ENCODE data around the gene PSMD7.
"Not testable (repeated sequence)": the region's sequence is repeated elsewhere in the genome, so short reads cannot be mapped to it uniquely, and the experiment has no call there.

Gene PSMD7

GRCh38 chr16:74320707-74321106 lies 24.1 kb downstream of the PSMD7 start:
- H3K27me3 ChIP-seq (ENCODE audit: low read length) = no peaks in the 10 kb centered on the region
- no peaks in the 10 kb centered on the region for H4K20me1 ChIP-seq (ENCODE audit: low read depth, low read length)

GRCh38 chr16:74321356-74321755 lies 24.7 kb downstream of the PSMD7 start:
- H3K27me3 ChIP-seq (ENCODE audit: low read length) = no peaks in the 10 kb centered on the region
- no peak overlapping the region for H3K9ac ChIP-seq (ENCODE audit: low read length)
- no peaks in the 10 kb centered on the region for H3K36me3 ChIP-seq (ENCODE audit: low read length)
- H4K20me1 ChIP-seq (ENCODE audit: low read depth, low read length) = no peaks in the 10 kb centered on the region
- no peaks in the 10 kb centered on the region for H3K79me2 ChIP-seq (ENCODE audit: insufficient read depth, low read length)
- no peaks in the 10 kb centered on the region for H3K9me2 ChIP-seq (replicated peaks; ENCODE audit: insufficient read depth, low read length)
- no peaks in the 10 kb centered on the region for H3K9me3 ChIP-seq (ENCODE audit: insufficient read depth, low read length)
- no peak overlapping the region for H3K27ac ChIP-seq (ENCODE audit: low read depth, low read length)
- no peaks in the 10 kb centered on the region for H3F3A ChIP-seq (ENCODE audit: insufficient read depth)
- no peak overlapping the region for H2AFZ ChIP-seq (ENCODE audit: low read depth, low read length, severe bottlenecking)
- H3K4me2 ChIP-seq (ENCODE audit: low read depth, low read length, poor library complexity, severe bottlenecking) = no peak overlapping the region
- no peak overlapping the region for H3K4me3 ChIP-seq (ENCODE audit: insufficient read depth, low read length, poor library complexity, severe bottlenecking)
- no peak for TF ChIP-seq CTCF (IDR thresholded peaks at IDR 0.05; ENCODE audit: insufficient read depth, low read length, poor library complexity, severe bottlenecking)
- TF ChIP-seq EZH2phosphoT487 (conservative IDR thresholded peaks at IDR 0.05; ENCODE audit: low read length) = no peak

More at GRCh38 chr16:74320707-74321106, 24.1 kb downstream of the PSMD7 start:
- no peak overlapping the region for H3K4me3 ChIP-seq (ENCODE audit: insufficient read depth, low read length, poor library complexity, severe bottlenecking)
- H2AFZ ChIP-seq (ENCODE audit: low read depth, low read length, severe bottlenecking) = no peak overlapping the region
- no peak overlapping the region for H3K9ac ChIP-seq (ENCODE audit: low read length)
- no peaks in the 10 kb centered on the region for H3K9me3 ChIP-seq (ENCODE audit: insufficient read depth, low read length)
- no peaks in the 10 kb centered on the region for H3F3A ChIP-seq (ENCODE audit: insufficient read depth)
- no peak overlapping the region for H3K27ac ChIP-seq (ENCODE audit: low read depth, low read length)
- H3K9me2 ChIP-seq (replicated peaks; ENCODE audit: insufficient read depth, low read length) = no peaks in the 10 kb centered on the region
- no peak overlapping the region for H3K4me2 ChIP-seq (ENCODE audit: low read depth, low read length, poor library complexity, severe bottlenecking)
- no peak for TF ChIP-seq EZH2phosphoT487 (conservative IDR thresholded peaks at IDR 0.05; ENCODE audit: low read length)
- no peaks in the 10 kb centered on the region for H3K79me2 ChIP-seq (ENCODE audit: insufficient read depth, low read length)
- H3K36me3 ChIP-seq (ENCODE audit: low read length) = no peaks in the 10 kb centered on the region

- no peak overlapping the region for H3K9ac ChIP-seq (ENCODE audit: low read length)
- H3K9me3 ChIP-seq (ENCODE audit: insufficient read depth, low read length) = no peaks in the 10 kb centered on the region
- H3K9me2 ChIP-seq (replicated peaks; ENCODE audit: insufficient read depth, low read length) = no peaks in the 10 kb centered on the region
- H3K36me3 ChIP-seq (ENCODE audit: low read length) = no peaks in the 10 kb centered on the region
- no peaks in the 10 kb centered on the region for H3K27me3 ChIP-seq (ENCODE audit: low read length)
- no peak overlapping the region for H3K4me2 ChIP-seq (ENCODE audit: low read depth, low read length, poor library complexity, severe bottlenecking)
- H3K79me2 ChIP-seq (ENCODE audit: insufficient read depth, low read length) = no peaks in the 10 kb centered on the region
- H3F3A ChIP-seq (ENCODE audit: insufficient read depth) = no peaks in the 10 kb centered on the region
- no peak overlapping the region for H3K27ac ChIP-seq (ENCODE audit: low read depth, low read length)
- no peaks in the 10 kb centered on the region for H4K20me1 ChIP-seq (ENCODE audit: low read depth, low read length)
- no peak overlapping the region for H3K4me3 ChIP-seq (ENCODE audit: insufficient read depth, low read length, poor library complexity, severe bottlenecking)
- no peak for TF ChIP-seq EZH2phosphoT487 (conservative IDR thresholded peaks at IDR 0.05; ENCODE audit: low read length)
- no peak for TF ChIP-seq CTCF (IDR thresholded peaks at IDR 0.05; ENCODE audit: insufficient read depth, low read length, poor library complexity, severe bottlenecking)
- H2AFZ ChIP-seq (ENCODE audit: low read depth, low read length, severe bottlenecking) = no peak overlapping the region
These were observed 25.7 kb downstream of the PSMD7 start for GRCh38 chr16:74322301-74322710.

GRCh38 chr16:74324777-74325176 lies 28.2 kb downstream of the PSMD7 start:
- not testable (repeated sequence) for H3K9me3 ChIP-seq (ENCODE audit: insufficient read depth, low read length); H3K27me3 ChIP-seq (ENCODE audit: low read length); H3K9ac ChIP-seq (ENCODE audit: low read length); H3K4me2 ChIP-seq (ENCODE audit: low read depth, low read length, poor library complexity, severe bottlenecking); H3F3A ChIP-seq (ENCODE audit: insufficient read depth); H2AFZ ChIP-seq (ENCODE audit: low read depth, low read length, severe bottlenecking); H3K27ac ChIP-seq (ENCODE audit: low read depth, low read length); H4K20me1 ChIP-seq (ENCODE audit: low read depth, low read length); H3K79me2 ChIP-seq (ENCODE audit: insufficient read depth, low read length); H3K9me2 ChIP-seq (replicated peaks; ENCODE audit: insufficient read depth, low read length); H3K4me3 ChIP-seq (ENCODE audit: insufficient read depth, low read length, poor library complexity, severe bottlenecking); H3K36me3 ChIP-seq (ENCODE audit: low read length)

Data from SU-DHL-6 (cell line).